Esophagus squamous epithelium (tissue), 5 donors: ENCODE measurements around the gene LNX2. TPM values are rescaled to one million over a fixed set of nuclear protein-coding genes. Genes with fewer than 3 reads are reported as not detected.
A peak's percentile ranks its signal among the peaks of the same experiment; 100 is the strongest.

Experiments used
- DNase-seq: peaks from one replicate; lab custom pipeline; 2025; lab: John Stamatoyannopoulos, UW
- H3K27ac ChIP-seq, 4 donors: fragments of 200-600 bp; sonication (generic); one replicate each; pipeline ENCODE4 v1.5.1; 2016 to 2019; ENCODE audit warnings: mild to moderate bottlenecking in 1 of 4
- H3K27me3 ChIP-seq, 4 donors: fragments of 200-600 bp; sonication (generic); 1 replicate in 3 of 4; 2 replicates in 1 of 4; pipeline versions ENCODE4 v1.5.1 to v1.6.0; 2017 to 2021; ENCODE audit warnings: antibody characterized with exemption in 1 of 4
- H3K36me3 ChIP-seq, 3 donors: fragments of 200-600 bp; sonication (generic); one replicate each; pipeline ENCODE4 v1.5.1; 2016 to 2019
- H3K4me1 ChIP-seq, 3 donors: fragments of 200-600 bp; sonication (generic); one replicate each; pipeline ENCODE4 v1.5.1; 2017 to 2019
- H3K4me3 ChIP-seq, 4 donors: fragments of 200-600 bp; sonication (generic); 1 replicate in 3 of 4; 2 replicates in 1 of 4; pipeline ENCODE4 v1.5.1; 2016 to 2019; ENCODE audit warnings: mild to moderate bottlenecking in 2 of 4, moderate library complexity in 1 of 4
- H3K9me3 ChIP-seq, 3 donors: fragments of 200-600 bp; sonication (generic); one replicate each; pipeline ENCODE4 v1.5.1; 2016 to 2019
- CTCF ChIP-seq, 6 experiments: fragments of 450-650 bp in 4 of 6; fragments of 200-600 bp in 2 of 6; sonication (generic) in 2 of 6; IDR thresholded peaks; one replicate each; pipeline ENCODE4 v1.5.1; 2016 to 2019; ENCODE audit warnings: antibody characterized with exemption in 6 of 6, mild to moderate bottlenecking in 4 of 6, moderate library complexity in 4 of 6
- POLR2A ChIP-seq, 4 donors: fragments of 450-650 bp; IDR thresholded peaks; one replicate each; pipeline ENCODE4 v1.6.1; 2017; ENCODE audit warnings: antibody characterized with exemption in 4 of 4, mild to moderate bottlenecking in 4 of 4, moderate library complexity in 3 of 4
- WGBS, 2 donors: methylation state at CpG; one replicate each; pipeline ENCODE4 v1.1.5; 2018; 5-methylcytosine and 5-hydroxymethylcytosine counted together
- intact Hi-C: fragments of 100-400 bp; cut with DNase I; formaldehyde crosslinking; loops from one replicate; pipeline ENCODE4 v1.15.0; 2022
- total RNA-seq, 4 donors: library from RNA; depleted of rRNA; stranded (reverse); fragments of >200 nt; gene quantifications; one replicate each; pipeline ENCODE4 v1.1.0, GENCODE V29; 2016
- donor health status: DM: yes; HTN: yes; CAD: no.

Gene LNX2
- total RNA-seq, 4 donors from 2014 or later = 12.2 to 16.5 (median 14.9) TPM

- Histone ChIP-seq H3K4me3 (no peak overlapping the region), H3K27me3 (no peaks in the 10 kb centered on the region), H3K4me1 (peaks cover 6 to 47% (median 6%) of the 10 kb centered on the region in 3 donors), H3K27ac (no peak overlapping the region), H3K9me3 (no peaks in the 10 kb centered on the region), H3K36me3 (no peaks in the 10 kb centered on the region)
- DNase-seq = no peak
- 64 to 65% methylated on average over 5 of the region's 5 CpGs for WGBS, 2 donors
- intact Hi-C loops = no loop called here
- no peak for TF ChIP-seq POLR2A (IDR thresholded peaks at IDR 0.05)
Observed at GRCh38 chr13:27587095-27587746, 33.1 kb downstream of the LNX2 start.

GRCh38 chr13:27583645-27584044 lies 36.7 kb downstream of the LNX2 start:
- DNase-seq = no peak
- no peaks in the 10 kb centered on the region for H3K9me3 ChIP-seq
- TF ChIP-seq CTCF (IDR thresholded peaks at IDR 0.05) = no peak
- no peak for TF ChIP-seq POLR2A (IDR thresholded peaks at IDR 0.05)
- peaks cover 0 to 4% (median 0%) of the 10 kb centered on the region in 3 donors for H3K36me3 ChIP-seq
- peaks cover 6 to 45% (median 6%) of the 10 kb centered on the region in 3 donors for H3K4me1 ChIP-seq
- no peaks in the 10 kb centered on the region for H3K27me3 ChIP-seq
- no peak overlapping the region for H3K27ac ChIP-seq
- intact Hi-C loops = no loop called here
- no peak overlapping the region for H3K4me3 ChIP-seq
- 37 to 44% methylated on average over 4 of the region's 4 CpGs for WGBS, 2 donors

- Histone ChIP-seq H3K36me3 (peaks cover 0 to 26% (median 0%) of the 10 kb centered on the region in 3 donors), H3K4me3 (no peak overlapping the region), H3K27ac (no peak overlapping the region), H3K4me1 (peaks cover 0 to 10% (median 0%) of the 10 kb centered on the region in 3 donors), H3K27me3 (no peaks in the 10 kb centered on the region), H3K9me3 (no peaks in the 10 kb centered on the region)
- DNase-seq = no peak
- 82 to 91% methylated on average over 6 of the region's 6 CpGs for WGBS, 2 donors
- intact Hi-C loops = no loop called here
- TF ChIP-seq POLR2A (IDR thresholded peaks at IDR 0.05) (no peak), CTCF (IDR thresholded peaks at IDR 0.05) (no peak)
Observed at GRCh38 chr13:27578121-27579030, 42.0 kb downstream of the LNX2 start.

GRCh38 chr13:27574661-27575060 lies 45.7 kb downstream of the LNX2 start:
- H3K4me3 ChIP-seq = no peak overlapping the region
- peaks cover 0 to 22% (median 0%) of the 10 kb centered on the region in 3 donors for H3K36me3 ChIP-seq
- no peak for DNase-seq
- no peaks in the 10 kb centered on the region for H3K27me3 ChIP-seq
- WGBS, 2 donors = 90 to 100% methylated on average over 1 of the region's 1 CpG
- no peaks in the 10 kb centered on the region for H3K9me3 ChIP-seq
- peaks cover 0 to 33% (median 0%) of the 10 kb centered on the region in 3 donors for H3K4me1 ChIP-seq
- intact Hi-C loops = no loop called here
- no peak overlapping the region for H3K27ac ChIP-seq
- no peak for TF ChIP-seq POLR2A (IDR thresholded peaks at IDR 0.05)
- TF ChIP-seq CTCF (IDR thresholded peaks at IDR 0.05) = no peak

- TF ChIP-seq CTCF (IDR thresholded peaks at IDR 0.05) (no peak), POLR2A (IDR thresholded peaks at IDR 0.05) (no peak)
- Histone ChIP-seq H3K9me3 (no peaks in the 10 kb centered on the region), H3K4me3 (no peak overlapping the region), H3K27me3 (no peaks in the 10 kb centered on the region), H3K36me3 (peaks cover 0 to 34% (median 0%) of the 10 kb centered on the region in 3 donors), H3K27ac (peak overlapping the region in 3 of 4 donors; percentile 30 to 64 (median 47)), H3K4me1 (peaks cover 0 to 34% (median 0%) of the 10 kb centered on the region in 3 donors)
- 49 to 55% methylated on average over 2 of the region's 2 CpGs for WGBS, 2 donors
- intact Hi-C loops = no loop called here
- no peak for DNase-seq
Observed at GRCh38 chr13:27573265-27573664, 47.1 kb downstream of the LNX2 start.
